ENCODE results near the gene CTDSP2.

- TF ChIP-seq CTCF (IDR thresholded peaks at IDR 0.05; ENCODE audit: low read depth, low read length, poor library complexity, severe bottlenecking) (no peak), EZH2phosphoT487 (IDR thresholded peaks at IDR 0.05; ENCODE audit: borderline replicate concordance, low read length) (no peak)
Measured at GRCh38 chr12:57844709-57845477, 1.6 kb downstream of the CTDSP2 start.
